NOMO-1 treated with dmso at 0.1 percent for 144 hours (cell line): ENCODE results near the gene SERPINB11.
"Not testable (repeated sequence)": the region's sequence is repeated elsewhere in the genome, so short reads cannot be mapped to it uniquely, and the experiment has no call there.

Experiments used
- DNase-seq: peaks from one replicate; lab custom pipeline; 2025; ENCODE audit not compliant: unreplicated experiment; lab: John Stamatoyannopoulos, UW

SERPINB11 gene

DNA sequence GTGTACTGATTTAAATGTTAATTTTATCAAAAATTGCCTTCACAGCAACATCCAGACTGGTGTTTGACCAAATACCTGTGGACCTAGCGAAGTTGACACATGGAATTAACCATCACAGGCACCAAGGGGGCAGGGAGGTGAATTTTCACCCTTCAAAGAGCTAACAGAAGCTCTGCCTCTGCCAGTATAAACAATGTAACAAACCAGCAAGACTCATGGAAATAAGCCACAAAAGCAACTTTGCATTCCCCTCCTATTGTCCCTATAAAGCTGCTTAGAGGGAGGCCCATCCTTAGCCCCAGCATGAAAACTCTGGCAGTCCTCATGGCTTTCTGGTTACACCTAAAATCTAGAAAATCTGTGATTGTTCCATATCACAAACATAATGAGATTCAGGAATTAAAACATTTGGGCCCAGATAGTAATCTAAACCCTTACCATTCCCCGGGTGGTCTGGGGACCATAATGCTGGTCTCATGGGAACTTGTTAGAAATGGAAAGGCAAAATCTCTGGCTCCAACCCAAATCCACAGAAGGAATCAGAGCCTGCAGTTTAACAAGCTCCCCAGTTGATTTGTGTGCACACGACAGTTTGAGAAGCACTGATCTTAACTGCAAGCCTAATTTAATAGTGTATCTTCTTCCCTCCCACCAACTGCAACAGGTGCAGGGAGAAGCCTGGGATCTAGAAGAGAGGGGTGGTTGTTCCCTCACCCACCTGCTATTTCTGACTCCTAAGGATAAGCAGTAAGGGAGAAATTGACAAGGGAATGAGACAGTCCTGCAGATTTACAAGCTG lies 23.1 kb downstream of the SERPINB11 start:
- DNase-seq: no peak

DNA sequence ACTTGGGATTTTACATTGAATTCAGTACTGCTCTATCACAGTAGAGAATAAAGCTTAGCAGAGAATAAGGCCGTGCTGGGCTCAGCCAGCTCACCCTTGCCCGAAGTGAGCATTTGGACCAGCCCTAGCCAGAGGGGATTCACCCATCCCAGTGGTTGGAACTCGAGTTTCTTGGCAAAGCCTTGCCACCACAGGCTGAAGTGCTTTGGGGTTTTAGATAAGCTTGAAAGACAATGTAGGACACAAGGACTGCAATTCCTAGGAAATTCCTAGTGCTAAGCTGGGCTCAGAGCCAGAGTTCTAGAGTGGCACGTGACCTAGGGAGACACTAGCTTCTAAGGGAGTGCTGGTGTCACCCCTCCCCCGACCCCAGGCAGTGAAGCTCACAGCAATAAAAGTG lies 28.0 kb downstream of the SERPINB11 start:
- DNase-seq: no peak

DNA sequence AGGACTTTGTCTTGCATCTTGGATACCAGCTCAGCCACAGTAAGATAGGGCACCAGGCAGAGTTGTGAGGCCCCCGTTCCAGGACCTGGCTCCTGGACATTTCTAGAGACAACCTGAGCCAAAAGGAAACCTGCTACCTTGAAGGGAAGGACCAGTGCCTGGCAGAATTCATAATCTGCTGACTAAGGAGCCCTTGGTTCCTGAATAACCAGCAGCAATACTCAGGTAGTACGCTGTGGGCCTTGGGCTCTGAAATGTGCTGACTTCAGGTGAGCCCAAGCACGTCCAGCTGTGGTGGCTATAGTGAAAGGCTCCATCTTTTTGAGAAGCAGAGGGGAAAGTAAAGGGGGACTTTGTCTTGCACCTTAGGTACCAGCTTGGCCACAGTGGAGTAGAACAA lies 28.5 kb downstream of the SERPINB11 start:
- no peak for DNase-seq

DNA sequence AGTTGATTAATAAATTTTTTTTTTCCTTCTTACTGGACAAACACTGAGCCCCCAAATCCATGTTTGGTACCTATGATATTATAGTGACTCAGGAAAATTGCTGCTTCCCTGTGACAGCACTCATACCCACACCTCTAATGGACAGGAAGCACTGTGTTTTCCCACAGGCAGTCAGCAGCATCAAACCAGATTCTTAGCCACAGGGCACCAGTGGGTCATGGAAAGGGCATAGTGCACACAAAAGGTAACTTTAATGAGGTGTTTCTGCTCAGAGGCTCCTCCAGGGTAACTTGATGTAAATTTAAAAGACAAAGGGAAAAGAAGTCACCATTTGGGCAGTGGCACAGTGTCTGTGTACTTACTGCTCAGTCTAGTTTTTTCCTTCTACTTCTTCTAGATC lies 34.1 kb downstream of the SERPINB11 start:
- DNase-seq: no peak

DNA sequence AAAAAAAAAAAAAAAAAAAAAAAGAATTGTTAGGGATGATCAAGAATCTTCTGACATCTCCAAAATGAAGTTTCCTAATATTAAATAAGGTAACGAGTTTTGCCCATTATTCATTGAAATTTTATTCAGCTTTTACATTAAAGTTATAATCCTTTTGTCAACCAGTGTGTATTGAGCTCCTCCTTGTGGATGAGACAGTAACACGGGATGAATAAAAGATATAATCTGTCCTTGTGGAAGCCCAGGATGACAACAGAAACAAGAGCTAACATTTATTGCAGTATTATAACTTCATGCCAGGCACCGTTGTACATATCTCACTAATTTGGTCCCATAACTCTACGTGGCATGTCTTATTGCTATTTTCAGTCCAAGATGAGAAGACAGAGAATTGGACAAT lies 39.0 kb downstream of the SERPINB11 start:
- no peak for DNase-seq

DNA sequence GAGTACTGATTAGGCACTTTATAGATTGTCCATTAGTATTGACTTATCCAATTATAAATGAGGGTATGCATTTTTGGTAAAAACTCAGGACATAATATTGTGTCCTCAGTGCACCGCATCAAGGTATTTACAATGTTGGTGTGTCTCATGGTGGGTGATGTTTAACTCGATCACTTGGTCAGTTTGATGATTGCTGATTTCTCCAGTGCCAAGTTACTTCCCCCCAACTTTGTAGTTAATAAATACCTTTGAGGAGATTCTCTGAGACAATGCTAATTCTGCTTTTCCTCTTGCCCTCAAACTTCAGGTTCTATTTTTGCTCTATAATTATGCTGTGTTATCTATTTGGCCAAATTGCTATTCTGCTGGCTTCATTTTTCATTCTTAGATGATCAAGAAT lies 44.2 kb downstream of the SERPINB11 start:
- no peak for DNase-seq

DNA sequence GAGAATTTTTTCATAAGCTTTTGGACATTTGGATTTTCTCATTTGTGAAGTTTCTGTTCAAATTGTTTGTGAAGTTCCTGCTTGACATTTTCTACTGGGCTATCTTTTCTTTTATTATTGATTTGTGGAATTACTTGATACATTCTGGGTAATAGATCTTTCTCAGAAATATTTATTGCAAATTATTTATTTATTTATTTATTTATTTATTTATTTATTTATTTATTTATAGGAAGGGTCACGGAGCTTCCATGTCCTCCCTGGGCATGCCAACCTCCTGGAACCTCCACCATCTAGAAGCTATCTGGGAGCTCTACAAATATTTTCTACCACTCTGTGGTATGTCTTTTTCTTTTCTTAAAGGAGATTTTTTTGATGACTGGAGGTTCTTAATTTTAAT lies 46.7 kb downstream of the SERPINB11 start:
- no peak for DNase-seq

DNA sequence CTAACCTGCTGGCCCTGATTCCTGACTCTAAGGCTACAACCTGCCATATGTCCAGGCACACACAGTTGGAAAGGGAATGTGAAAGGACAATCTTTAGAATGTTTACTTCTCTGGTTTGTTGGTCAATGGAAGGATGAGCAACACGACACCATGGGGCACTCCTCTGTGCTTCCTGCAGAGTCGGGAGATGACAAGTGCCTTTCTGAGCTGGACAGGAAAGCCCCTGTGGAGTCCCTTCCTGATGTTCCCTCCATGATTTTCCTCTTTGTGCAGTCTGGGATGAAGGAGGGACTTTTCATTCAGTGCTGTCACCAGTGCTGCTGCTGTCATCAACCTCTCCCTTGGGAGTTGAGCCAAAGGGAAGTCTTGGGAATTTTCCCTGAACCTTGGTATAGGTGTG lies 49.9 kb downstream of the SERPINB11 start:
- DNase-seq: no peak

DNA sequence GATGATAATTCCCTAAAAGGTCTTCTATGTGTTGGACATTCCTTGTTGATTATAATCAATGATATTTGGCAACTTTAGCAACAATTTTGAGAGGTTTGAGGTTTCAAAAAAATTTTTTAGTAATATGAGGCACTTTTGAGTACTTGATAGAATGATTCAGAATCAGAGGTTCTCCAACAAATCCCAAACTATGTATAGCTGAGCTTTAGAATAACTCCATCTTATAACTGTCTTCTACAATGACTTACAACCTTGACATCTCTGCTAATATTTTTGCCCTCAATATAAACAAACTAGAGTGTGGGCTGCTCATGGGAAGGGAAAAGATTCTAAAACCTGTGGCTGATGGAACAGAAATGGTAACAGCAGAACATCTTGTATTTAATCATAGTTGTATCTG lies 50.9 kb downstream of the SERPINB11 start:
- DNase-seq: no peak

DNA sequence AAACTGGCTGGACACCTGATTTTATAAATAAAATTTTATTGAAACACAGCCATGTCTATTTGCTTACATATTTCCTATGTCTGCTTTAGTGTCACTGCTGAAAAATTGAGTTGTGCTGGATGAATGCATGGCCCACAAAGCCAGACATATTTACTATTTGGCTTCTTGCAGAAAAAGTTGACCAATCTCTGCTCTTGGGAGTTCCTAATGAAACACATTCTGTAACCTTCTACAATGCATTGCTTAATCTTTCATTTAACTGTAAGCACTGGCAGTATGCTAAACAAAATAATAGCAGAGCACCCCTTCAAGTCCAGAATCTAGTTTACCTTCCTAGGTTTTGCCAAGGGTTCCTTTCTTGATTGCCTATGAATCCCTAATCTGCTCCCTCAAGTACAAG lies 54.8 kb downstream of the SERPINB11 start:
- DNase-seq: no peak

DNA sequence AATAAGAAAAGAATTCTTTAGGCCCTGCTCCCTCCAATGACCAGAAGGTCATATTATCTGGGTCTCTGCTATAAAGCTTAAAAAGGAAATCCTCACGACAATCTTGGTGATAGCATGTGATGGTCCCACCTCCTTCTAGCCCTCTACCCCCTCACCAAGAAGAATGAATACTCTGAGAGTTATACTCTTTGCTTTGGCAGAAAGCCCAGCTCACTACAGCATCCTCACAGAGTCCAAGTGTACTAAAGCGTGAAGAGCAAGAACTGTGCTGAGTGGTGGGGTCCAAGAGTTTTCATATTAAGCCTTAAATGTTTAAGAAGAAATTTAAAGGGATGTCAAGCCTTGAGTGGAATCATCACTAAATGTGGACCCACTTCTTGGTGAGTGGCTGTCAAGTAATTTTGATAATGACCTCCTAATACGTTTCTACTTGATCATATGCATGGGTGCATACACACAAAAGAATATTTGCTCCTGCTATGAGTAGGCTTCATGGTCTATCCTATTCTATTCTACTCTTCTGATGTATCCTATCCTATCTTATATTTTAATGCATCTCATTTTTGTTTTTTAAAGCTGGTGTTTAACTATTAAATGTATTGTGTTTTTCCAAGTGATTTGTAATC lies 56.0 kb downstream of the SERPINB11 start:
- DNase-seq: no peak

DNA sequence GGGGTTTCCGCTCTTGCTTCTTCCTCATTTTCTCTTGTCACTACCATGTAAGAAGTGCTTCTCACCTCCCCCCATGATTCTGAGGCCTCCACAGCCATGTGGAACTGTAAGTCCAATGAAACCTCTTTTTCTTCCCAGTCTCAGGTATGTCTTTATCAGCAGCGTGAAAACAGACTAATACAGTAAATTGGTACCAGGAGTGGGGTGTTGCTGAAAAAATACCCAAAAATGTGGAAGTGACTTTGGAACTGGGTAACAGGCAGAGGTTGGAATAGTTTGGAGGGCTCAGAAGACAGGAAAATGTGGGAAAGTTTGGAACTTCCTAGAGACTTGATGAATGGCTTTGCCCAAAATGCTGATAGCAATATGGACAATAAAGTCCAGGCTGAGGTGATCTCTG lies 57.0 kb downstream of the SERPINB11 start:
- not testable (repeated sequence) for DNase-seq

DNA sequence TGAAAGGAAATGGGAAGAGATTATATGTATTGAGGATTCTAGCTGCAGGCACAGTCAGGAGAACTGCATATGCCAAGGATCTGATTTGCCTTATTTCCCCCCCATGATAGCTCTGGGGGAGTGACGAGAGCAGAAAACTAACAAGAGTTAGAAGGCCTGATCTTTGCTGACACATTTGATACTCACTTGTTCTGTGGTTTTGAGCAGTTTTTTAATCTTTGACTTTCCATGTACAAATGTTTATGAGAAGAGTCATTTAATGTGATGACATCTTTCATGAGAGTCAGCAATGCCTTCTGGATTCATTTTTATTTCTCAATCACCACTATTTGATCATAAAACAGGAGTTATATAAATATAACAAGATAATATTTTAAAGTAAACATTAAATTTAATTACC lies 59.8 kb downstream of the SERPINB11 start:
- DNase-seq: no peak

DNA sequence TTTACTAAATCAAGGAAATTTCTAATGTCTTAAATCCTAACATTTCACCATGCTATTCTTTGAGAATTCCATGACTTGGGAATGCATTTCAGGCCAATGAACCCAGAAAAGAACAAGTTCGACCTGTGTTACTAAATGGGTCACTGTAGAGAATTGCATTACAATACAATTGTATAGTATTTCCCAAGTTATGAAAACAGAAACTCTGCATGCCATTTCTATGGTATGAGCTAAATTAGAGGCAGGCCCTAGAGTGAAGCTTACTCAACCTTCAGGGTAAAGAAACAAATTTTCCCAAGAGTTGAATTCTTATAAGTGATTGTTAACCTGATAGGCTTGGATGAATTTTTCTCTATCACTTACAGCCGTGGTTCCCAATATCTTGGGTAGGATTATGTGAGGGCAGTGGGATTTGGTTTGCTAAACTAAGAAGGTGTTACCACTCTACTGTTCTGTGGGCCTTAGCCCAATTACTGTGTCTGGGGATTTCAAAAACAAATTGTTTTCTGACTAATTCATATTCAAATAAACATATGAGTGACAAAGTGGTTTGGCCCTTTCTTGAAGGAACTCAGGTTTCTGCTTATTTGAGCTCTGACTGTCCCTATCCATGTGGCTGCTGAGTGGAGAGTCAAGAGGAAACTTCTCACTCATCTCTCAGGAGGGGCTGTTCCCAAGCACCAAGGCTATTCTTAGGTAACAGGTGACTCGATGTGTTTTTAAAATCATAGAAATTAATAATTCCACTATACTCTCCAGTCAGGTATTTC lies 61.3 kb downstream of the SERPINB11 start:
- no peak for DNase-seq

DNA sequence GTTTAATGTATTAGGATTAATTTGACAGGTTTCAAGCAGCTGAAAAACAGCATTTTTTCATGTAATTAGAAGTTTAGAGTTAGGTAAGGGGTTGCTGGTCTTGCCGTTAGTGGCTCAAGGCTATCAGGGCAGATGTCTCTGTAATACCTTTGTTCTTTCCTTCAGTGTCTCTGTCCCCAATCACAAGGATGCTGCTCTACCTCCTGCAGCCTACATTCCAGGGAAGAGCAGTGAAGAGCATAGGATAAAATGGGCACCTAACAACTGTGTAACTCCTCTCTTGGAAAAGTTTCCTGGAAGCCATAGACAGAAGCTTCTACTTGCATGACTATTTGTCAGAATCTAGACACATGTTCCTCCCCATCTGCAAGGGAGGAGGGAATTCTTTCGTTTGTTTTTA lies 63.1 kb downstream of the SERPINB11 start:
- DNase-seq: no peak
